ENCODE data around the gene RAD51B.

The RAD51B gene

GRCh38 chr14:68340262-68340661 is 520.7 kb downstream of the RAD51B start:
- peak; percentile 24 for DNase-seq (ENCODE audit: low read depth)
- H3K4me3 ChIP-seq (ENCODE audit: low read depth, low read length): no peak overlapping the region
- TF ChIP-seq, protein P1, sequence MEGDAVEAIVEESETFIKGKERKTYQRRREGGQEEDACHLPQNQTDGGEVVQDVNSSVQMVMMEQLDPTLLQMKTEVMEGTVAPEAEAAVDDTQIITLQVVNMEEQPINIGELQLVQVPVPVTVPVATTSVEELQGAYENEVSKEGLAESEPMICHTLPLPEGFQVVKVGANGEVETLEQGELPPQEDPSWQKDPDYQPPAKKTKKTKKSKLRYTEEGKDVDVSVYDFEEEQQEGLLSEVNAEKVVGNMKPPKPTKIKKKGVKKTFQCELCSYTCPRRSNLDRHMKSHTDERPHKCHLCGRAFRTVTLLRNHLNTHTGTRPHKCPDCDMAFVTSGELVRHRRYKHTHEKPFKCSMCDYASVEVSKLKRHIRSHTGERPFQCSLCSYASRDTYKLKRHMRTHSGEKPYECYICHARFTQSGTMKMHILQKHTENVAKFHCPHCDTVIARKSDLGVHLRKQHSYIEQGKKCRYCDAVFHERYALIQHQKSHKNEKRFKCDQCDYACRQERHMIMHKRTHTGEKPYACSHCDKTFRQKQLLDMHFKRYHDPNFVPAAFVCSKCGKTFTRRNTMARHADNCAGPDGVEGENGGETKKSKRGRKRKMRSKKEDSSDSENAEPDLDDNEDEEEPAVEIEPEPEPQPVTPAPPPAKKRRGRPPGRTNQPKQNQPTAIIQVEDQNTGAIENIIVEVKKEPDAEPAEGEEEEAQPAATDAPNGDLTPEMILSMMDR (IDR thresholded peaks at IDR 0.05; ENCODE audit: insufficient read depth, low read depth, low read length, missing control alignments): no peak

DNA sequence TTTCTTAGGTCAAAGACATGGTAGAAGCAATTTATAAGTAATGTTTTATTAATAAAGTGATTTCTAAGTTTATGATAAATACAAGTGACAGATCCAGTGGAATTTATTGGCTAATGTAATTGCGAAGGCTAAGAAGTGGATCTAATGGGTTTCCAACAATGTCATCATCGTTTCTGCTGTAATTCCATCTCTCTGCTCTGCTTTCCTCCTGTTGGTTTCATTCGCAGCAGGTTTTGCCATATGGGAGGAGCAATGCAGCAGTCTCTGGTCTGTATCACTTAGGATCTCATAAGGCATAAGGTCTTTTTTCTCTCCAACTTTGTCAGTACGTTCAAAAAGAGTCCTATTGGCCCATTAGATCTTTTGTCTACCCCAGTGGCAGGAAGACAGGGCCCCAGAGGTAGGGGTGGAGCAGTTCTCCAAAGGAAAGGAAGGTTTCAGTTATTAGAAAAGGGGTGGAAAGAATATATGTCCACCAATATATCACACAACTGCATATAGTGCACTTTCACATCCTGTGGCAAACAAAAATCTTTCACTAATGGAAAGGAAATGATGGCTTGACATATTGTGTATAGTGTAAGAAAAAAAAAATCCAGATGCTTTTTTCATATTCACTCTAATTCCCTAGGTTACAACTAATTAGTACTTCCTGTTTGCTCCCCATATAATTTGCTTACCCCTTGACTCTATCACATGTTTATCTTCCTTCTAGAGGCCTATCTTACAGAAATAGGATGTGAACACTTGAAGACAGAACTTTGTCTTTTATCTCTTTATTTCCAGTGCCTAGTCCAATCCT is 522.0 kb downstream of the RAD51B start:
- TF ChIP-seq, protein P1 (IDR thresholded peaks at IDR 0.05; ENCODE audit: insufficient read depth, low read depth, low read length, missing control alignments): no peak

DNA sequence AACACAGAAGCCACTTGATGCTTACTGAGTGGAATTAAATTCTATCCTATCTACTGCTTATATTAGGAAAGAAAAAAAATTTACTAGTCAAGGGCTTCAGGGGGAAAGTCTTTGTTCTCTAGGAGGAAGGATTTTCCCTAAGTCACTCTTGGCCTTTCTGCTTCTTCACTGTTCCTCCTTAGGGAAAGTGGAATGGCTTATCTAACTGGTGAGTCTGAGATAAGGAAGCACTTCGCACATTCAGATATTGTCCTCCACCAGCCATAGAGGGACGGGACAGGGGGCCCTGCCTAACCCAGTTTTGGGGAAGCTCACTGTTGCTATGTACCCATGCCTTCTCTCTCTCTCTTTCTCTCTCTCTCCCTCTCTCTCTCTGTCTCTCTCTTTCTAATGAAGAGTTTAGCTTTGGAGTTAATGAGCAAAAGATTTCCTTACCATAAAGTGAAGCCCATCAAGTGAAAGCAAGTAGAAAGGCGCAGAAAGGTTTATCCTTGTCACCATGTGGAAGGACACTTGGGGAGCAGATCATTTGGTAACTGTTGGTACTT is 522.7 kb downstream of the RAD51B start:
- H3K4me3 ChIP-seq (ENCODE audit: low read depth, low read length): no peak overlapping the region
- TF ChIP-seq, protein P1 (IDR thresholded peaks at IDR 0.05; ENCODE audit: insufficient read depth, low read depth, low read length, missing control alignments): no peak
- DNase-seq (ENCODE audit: low read depth): no peak

More for the DNA sequence above, 522.0 kb downstream of the RAD51B start:
- DNase-seq (ENCODE audit: low read depth): peak; percentile 70
- no peak overlapping the region for H3K4me3 ChIP-seq (ENCODE audit: low read depth, low read length)

- no peak for DNase-seq (ENCODE audit: low read depth)
- TF ChIP-seq, protein P1 (IDR thresholded peaks at IDR 0.05; ENCODE audit: insufficient read depth, low read depth, low read length, missing control alignments): no peak
- H3K4me3 ChIP-seq (ENCODE audit: low read depth, low read length): no peak overlapping the region
Observed at GRCh38 chr14:68343534-68344118, 524.0 kb downstream of the RAD51B start.

DNA sequence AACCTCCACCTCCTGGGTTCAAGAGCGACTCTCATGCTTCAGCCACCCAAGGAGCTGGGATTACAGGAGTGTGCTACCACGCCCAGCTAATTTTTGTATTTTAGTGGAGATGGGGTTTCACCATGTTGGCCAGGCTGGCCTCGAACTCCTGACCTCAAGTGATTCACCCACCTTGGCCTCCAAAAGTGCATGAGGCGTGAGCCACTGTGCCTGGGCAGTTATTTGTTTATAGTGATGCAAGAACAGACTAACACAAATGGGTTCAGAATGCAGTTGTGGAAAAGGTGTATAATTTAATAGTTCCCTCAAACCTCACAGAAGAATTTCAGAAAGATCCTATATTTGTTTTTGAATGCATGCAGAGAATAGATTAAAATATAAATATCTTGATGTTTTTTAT is 526.2 kb downstream of the RAD51B start:
- TF ChIP-seq, protein P1 (IDR thresholded peaks at IDR 0.05; ENCODE audit: insufficient read depth, low read depth, low read length, missing control alignments): no peak
- no peak for DNase-seq (ENCODE audit: low read depth)
- H3K4me3 ChIP-seq (ENCODE audit: low read depth, low read length): no peak overlapping the region

DNA sequence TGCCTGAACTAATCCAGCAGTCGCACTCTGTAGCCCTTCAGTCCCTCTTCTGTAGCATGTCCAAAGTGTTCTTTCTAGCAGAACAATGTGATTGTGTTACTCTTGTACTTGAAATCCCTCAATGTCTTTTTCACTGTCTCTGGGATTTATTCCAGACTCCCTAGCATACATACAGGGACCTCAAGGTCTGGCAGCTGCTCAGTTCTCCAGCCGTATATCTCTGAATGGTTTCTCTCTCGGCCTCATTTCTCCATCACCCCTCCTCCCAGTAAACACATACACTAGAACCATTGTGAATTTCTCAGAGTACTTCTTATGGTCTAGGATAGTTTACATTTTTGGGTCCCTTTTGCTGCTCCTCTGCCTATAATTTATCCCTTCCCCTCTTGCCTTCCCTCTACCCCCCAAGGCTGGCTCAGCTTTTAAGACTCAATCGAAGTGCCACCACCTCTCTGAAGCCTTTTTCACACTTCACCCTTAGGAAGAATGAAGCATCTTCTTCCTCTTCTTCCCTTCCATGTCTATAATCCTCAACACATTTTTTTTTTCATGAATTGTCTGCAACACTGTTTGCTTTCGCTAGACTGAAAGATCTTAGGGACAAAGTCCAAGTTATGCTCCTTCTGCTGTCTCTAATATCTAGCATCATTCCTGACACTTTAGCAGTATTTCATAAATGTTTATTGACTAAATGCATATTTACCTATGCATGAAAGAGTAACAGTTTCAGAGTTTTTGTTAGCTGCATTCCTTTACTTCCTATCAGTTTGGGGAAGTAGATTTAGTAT is 527.2 kb downstream of the RAD51B start:
- TF ChIP-seq, protein P1 (IDR thresholded peaks at IDR 0.05; ENCODE audit: insufficient read depth, low read depth, low read length, missing control alignments): no peak
- DNase-seq (ENCODE audit: low read depth): no peak
- H3K4me3 ChIP-seq (ENCODE audit: low read depth, low read length): no peak overlapping the region

All from GM12865 (cell line).